HL-60/S4 treated with retinoic acid at 250 ng/mL for 4 days and 3 days (cell line): ENCODE results near the gene PSMG1.

Source experiments
- in situ Hi-C: fragments of 300-500 bp; cut with MboI; formaldehyde crosslinking; loops from 2 replicates; pipeline ENCODE4 v1.7.0; 2022; ENCODE audit warnings: low sequenced_read_pairs

Gene PSMG1

GRCh38 chr21:39126486-39126806 lies 56.8 kb downstream of the PSMG1 start:
- in situ Hi-C loops, result loop anchor here (25.0 kb wide), 2 partner anchors 389 to 614 kb away; no protein-coding TSS in a partner anchor

- in situ Hi-C loops, result loop anchor here (25.0 kb wide), 2 partner anchors 389 to 614 kb away; no protein-coding TSS in a partner anchor
Observed at GRCh38 chr21:39125752-39126485, 57.3 kb downstream of the PSMG1 start.
